MM.1S (cell line): ENCODE data around the gene DOP1A.

Experiments used
- EZH2 ChIP-seq: fragments of 300-600 bp; sonication (generic); optimal IDR thresholded peaks from 2 replicates; pipeline ENCODE3; 2017; ENCODE audit warnings: low read depth, mild to moderate bottlenecking, antibody characterized with exemption, low read length, mixed read lengths
- TF ChIP-seq, protein P1 (sequence below): fragments of 300-600 bp; sonication (generic); IDR thresholded peaks from 2 replicates; pipeline ENCODE4 v1.5.1; 2016; ENCODE audit warnings: antibody characterized with exemption, low read length, mixed read lengths

DNA sequence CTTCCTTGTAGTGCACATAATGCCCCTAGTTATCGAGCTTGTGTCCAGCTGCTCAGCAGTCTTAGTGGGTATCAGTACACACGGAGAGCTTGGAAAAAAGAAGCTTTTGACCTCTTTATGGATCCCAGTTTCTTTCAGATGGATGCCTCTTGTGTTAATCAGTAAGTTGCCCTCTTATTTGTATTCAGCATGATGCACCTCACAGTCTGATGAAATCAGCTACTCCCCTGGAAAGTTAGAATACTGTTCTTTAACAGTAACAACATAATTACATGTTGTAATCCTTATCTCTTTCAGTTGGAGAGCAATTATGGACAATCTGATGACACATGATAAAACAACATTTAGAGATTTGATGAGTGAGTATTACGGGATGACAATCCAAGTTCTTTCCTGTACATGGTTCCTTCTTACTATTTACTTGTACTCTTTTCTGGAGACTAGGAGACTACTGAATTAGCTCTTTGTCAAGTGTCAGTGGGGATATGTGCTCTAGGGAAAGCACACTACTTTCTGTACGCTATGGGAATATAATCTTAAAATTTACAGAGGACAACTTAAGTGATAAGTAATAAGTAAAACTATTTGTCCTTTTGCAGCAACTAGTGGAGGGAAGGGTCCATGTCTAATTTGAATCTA is 86.5 kb downstream of the DOP1A start:
- TF ChIP-seq, protein P1, sequence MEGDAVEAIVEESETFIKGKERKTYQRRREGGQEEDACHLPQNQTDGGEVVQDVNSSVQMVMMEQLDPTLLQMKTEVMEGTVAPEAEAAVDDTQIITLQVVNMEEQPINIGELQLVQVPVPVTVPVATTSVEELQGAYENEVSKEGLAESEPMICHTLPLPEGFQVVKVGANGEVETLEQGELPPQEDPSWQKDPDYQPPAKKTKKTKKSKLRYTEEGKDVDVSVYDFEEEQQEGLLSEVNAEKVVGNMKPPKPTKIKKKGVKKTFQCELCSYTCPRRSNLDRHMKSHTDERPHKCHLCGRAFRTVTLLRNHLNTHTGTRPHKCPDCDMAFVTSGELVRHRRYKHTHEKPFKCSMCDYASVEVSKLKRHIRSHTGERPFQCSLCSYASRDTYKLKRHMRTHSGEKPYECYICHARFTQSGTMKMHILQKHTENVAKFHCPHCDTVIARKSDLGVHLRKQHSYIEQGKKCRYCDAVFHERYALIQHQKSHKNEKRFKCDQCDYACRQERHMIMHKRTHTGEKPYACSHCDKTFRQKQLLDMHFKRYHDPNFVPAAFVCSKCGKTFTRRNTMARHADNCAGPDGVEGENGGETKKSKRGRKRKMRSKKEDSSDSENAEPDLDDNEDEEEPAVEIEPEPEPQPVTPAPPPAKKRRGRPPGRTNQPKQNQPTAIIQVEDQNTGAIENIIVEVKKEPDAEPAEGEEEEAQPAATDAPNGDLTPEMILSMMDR: no peak
- no peak for TF ChIP-seq EZH2
